Epithelial cell of umbilical artery (primary cell): ENCODE results near the gene TTLL5. TPM values are rescaled to one million over a fixed set of nuclear protein-coding genes. Genes with fewer than 3 reads are reported as not detected.

Experiments
- total RNA-seq: library from RNA; depleted of rRNA; stranded (reverse); fragments of >200 nt; gene quantifications from 2 replicates; pipeline ENCODE4 v1.2.3, GENCODE V29; 2014

Gene TTLL5
- 20.5 and 21.1 TPM in 2 replicates for total RNA-seq

GRCh38 chr14:75660630-75661498 is at the start of gene TTLL5, which contains the start of gene ERG28:
Gene TTLL5 (plus strand): TSS chr14:75661246. CDS start chr14:75663150, 1,904 bp downstream.
Gene ERG28 (minus strand): TSS chr14:75660876. CDS start chr14:75657502, 3,374 bp downstream.

GRCh38 chr14:75981426-75982265 is 320.6 kb downstream of the TTLL5 start, which contains the start of gene TGFB3:
Gene TGFB3 (minus strand): TSS chr14:75981995. CDS start chr14:75980893, 1,102 bp downstream.

GRCh38 chr14:75985618-75986438 is 324.8 kb downstream of the TTLL5 start, which contains the start of gene IFT43:
Gene IFT43 (plus strand): TSS chr14:75985763. CDS start chr14:75985787, 24 bp downstream.

Other genes starting within 250 kb of the TTLL5 start
- 4.5 and 18.8 TPM in 2 replicates for gene JDP2, start 233.2 kb upstream of the TTLL5 start, total RNA-seq
- not detected in 2 replicates for gene BATF, start 138.8 kb upstream of the TTLL5 start, total RNA-seq
- 0.32 and 0.46 TPM in 2 replicates for gene FLVCR2, start 82.6 kb upstream of the TTLL5 start, total RNA-seq
- gene ERG28, start 370 bp upstream of the TTLL5 start, total RNA-seq, result 5.2 and 7.6 TPM in 2 replicates